ENCODE measurements around the gene KCNK15. TPM values are rescaled to one million over a fixed set of nuclear protein-coding genes. Genes with fewer than 3 reads are reported as not detected.

The KCNK15 gene
- total and polyA plus RNA-seq, 3 donors from 2014 or later: 4.4 to 23.4 (median 16.9) TPM

DNA sequence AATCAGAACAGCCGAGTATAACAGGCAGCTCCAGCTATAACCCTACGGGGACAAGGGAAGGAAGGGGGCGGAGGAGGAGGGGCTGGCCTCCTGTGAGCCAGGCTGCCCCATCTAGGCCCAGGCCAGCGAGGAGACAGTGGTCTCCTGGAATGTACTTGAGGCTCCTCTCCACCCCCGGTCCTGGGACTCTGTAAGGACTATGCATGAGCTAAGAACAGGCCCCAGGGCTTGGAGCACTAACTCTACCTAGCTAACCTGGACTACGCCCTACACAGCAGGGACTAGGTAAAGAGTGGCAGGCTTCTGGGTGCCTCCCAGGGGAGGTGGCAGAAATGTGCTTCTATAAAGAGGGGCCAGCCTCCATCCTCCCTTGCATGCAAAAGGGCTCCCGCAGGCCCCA, 8.9 kb downstream of the KCNK15 start:
- WGBS, 2 donors: 74 to 80% methylated on average over 7 of the region's 7 CpGs
- intact Hi-C loops (cut with DNase I; ENCODE audit: low total_unique reads): no loop called here
- Histone ChIP-seq H3K4me3 (no peak overlapping the region), H3K4me1 (no peaks in the 10 kb centered on the region), H3K9me3 (no peaks in the 10 kb centered on the region), H3K36me3 (ENCODE audit: low read depth, missing control alignments) (no peaks in the 10 kb centered on the region), H3K27ac (no peak overlapping the region), H3K27me3 (no peaks in the 10 kb centered on the region)
- DNase-seq: no peak
- no peak for TF ChIP-seq POLR2A (IDR thresholded peaks at IDR 0.05)
- TF ChIP-seq, protein P1, sequence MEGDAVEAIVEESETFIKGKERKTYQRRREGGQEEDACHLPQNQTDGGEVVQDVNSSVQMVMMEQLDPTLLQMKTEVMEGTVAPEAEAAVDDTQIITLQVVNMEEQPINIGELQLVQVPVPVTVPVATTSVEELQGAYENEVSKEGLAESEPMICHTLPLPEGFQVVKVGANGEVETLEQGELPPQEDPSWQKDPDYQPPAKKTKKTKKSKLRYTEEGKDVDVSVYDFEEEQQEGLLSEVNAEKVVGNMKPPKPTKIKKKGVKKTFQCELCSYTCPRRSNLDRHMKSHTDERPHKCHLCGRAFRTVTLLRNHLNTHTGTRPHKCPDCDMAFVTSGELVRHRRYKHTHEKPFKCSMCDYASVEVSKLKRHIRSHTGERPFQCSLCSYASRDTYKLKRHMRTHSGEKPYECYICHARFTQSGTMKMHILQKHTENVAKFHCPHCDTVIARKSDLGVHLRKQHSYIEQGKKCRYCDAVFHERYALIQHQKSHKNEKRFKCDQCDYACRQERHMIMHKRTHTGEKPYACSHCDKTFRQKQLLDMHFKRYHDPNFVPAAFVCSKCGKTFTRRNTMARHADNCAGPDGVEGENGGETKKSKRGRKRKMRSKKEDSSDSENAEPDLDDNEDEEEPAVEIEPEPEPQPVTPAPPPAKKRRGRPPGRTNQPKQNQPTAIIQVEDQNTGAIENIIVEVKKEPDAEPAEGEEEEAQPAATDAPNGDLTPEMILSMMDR (IDR thresholded peaks at IDR 0.05): no peak

DNA sequence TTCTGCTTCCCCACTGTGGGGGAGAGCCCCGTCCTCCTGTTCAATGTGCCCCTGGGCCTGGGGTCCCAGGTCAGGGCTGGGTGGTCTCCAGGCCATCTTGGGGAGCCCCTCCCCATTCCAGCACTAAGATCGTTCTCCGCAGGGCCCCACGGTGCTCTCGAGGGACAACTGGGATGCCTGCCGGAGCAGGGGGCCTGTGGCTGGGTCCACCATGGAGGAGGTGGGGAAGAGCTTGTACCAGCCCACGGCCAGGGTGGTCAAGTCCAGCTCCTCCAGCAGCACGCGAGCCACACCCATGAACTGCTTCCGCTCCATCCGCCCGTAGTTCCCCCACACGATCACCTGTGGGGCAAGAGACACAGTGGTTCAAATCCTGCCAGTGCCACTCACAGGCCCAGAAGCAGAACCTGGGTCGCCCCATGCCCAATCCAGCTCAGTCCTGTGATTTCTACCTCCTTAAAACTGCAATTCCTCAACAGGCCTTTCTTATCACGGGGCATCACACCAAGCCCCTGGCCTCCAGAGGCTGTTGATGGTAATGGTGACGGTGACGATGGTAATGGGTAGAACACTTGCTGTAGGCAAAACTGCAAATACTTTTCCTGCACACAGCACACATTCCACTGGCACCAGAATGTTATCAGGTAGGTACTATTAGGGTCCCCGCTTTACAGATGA, 10.5 kb downstream of the KCNK15 start:
- Histone ChIP-seq H3K4me1 (no peaks in the 10 kb centered on the region), H3K9me3 (no peaks in the 10 kb centered on the region), H3K4me3 (no peak overlapping the region), H3K27ac (no peak overlapping the region), H3K27me3 (no peaks in the 10 kb centered on the region), H3K36me3 (ENCODE audit: low read depth, missing control alignments) (no peaks in the 10 kb centered on the region)
- intact Hi-C loops (cut with DNase I; ENCODE audit: low total_unique reads): no loop called here
- 92 to 93% methylated on average over 9 to 18 of the region's 18 CpGs for WGBS, 2 donors
- TF ChIP-seq, protein P1 (IDR thresholded peaks at IDR 0.05): no peak
- TF ChIP-seq POLR2A (IDR thresholded peaks at IDR 0.05): no peak
- DNase-seq: no peak

GRCh38 chr20:44756956-44757355, 11.3 kb downstream of the KCNK15 start:
- WGBS, 2 donors: 89 to 94% methylated on average over 1 to 5 of the region's 5 CpGs
- Histone ChIP-seq H3K9me3 (no peaks in the 10 kb centered on the region), H3K27me3 (no peaks in the 10 kb centered on the region), H3K4me1 (peaks cover 3% of the 10 kb centered on the region), H3K4me3 (no peak overlapping the region), H3K27ac (no peak overlapping the region), H3K36me3 (ENCODE audit: low read depth, missing control alignments) (no peaks in the 10 kb centered on the region)
- intact Hi-C loops (cut with DNase I; ENCODE audit: low total_unique reads): no loop called here
- no peak for TF ChIP-seq POLR2A (IDR thresholded peaks at IDR 0.05)
- TF ChIP-seq, protein P1 (IDR thresholded peaks at IDR 0.05): no peak
- no peak for DNase-seq

DNA sequence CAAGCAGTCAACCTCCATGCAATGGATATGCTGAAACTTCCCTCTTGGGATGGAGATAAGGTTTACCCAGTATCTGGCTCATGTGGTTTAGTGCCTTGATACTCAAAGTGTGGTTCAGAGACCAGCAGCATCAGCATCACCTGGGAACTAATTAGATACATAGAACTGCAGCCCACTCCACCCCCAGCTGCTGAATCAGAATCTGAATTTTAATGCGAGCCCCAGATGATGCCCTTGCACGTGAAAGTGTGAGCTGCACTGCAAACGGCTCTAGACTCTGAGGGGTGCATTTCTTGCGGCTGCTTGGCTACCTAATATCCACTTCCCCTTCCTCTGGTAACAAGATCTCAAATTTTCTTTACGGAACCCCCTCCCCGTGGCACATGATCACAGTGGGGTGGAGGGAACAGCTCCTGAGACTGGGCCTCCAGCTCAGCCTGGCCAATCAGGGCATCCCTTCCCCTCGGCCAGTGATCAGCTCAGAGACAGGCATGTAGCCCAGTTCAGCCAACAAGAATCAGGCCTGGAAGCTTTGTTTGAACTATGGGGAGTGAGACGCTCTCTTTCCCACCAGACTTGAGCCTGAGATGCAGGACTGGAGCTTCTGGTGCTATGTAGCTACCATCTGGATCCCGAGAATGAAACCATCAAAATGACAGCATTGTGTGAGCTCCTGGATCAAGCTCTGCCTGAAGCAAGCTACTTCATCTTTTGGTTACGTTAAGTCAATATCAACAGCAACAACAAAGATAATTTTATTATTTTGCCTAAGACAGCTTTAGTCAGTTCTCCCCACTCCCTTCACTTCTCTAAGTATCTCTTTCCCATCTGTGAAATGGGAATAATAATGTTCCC, 12.8 kb downstream of the KCNK15 start:
- DNase-seq: no peak
- Histone ChIP-seq H3K27ac (no peak overlapping the region), H3K36me3 (ENCODE audit: low read depth, missing control alignments) (no peaks in the 10 kb centered on the region), H3K27me3 (no peaks in the 10 kb centered on the region), H3K4me1 (peaks cover 13% of the 10 kb centered on the region), H3K4me3 (no peak overlapping the region), H3K9me3 (no peaks in the 10 kb centered on the region)
- intact Hi-C loops (cut with DNase I; ENCODE audit: low total_unique reads): no loop called here
- TF ChIP-seq, protein P1 (IDR thresholded peaks at IDR 0.05): no peak
- no peak for TF ChIP-seq POLR2A (IDR thresholded peaks at IDR 0.05)
- 79 to 81% methylated on average over 10 of the region's 10 CpGs for WGBS, 2 donors

All from testis (tissue), 3 donors.